NCI-H2196 treated with DMSO at 0.1 percent for 48 hours (cell line): ENCODE results near the gene TCTN1.

Experiments used
- DNase-seq: peaks from one replicate; lab custom pipeline; 2025; ENCODE audit not compliant: unreplicated experiment; lab: John Stamatoyannopoulos, UW

TCTN1 gene

DNA sequence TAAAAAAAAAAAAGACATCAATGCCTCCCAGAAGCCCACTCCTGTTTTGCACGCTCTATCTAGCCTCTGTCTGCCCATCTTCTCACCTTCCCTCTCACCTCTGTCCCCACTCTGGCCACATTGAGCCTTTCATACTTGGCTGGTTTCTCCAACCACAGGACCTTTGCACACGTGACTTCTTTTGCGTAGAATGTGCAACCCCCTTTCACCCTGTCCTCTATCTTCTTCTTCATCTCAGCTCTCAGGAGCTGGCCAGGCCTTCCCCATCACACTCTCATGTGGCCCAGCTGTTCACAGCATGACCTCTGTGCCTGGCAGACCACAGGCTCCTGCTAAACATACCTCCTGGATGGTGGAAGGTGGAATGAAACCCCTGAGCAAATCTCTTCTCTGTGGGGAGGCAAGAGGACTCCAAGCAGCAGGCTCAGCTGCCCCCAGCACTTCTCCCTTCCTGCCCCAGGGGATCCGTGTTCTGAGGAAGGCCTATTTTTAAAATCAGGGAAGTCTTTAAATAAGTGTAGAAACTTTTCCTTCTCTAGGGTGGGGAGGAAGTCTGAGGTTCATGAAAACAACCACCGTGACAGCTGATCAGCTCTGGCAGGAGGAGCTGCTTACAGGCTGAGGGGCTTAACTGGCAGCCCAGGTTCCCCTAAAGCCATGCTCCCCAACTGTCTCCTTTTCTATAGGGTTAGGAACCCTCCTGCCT, 63.4 kb downstream of the TCTN1 start:
- DNase-seq = no peak

DNA sequence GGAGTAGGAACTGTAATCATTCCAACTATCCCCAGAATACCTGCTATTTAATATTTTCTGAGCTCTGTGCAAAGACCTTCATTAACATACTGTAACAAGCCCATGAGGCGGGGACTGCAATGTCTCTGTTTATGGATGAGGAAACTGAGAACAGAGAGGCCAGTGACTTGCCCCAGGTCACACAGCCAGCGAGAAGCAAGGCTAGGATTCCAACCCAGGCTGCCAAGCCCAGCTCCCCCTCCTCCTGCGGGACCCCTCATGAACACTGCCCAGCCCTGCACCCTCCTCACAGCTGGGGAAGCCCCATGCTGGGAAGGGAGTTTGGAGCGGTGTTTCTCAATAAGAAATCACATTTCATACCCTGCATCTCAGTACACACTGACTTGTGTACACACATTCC, 64.1 kb downstream of the TCTN1 start:
- no peak for DNase-seq

DNA sequence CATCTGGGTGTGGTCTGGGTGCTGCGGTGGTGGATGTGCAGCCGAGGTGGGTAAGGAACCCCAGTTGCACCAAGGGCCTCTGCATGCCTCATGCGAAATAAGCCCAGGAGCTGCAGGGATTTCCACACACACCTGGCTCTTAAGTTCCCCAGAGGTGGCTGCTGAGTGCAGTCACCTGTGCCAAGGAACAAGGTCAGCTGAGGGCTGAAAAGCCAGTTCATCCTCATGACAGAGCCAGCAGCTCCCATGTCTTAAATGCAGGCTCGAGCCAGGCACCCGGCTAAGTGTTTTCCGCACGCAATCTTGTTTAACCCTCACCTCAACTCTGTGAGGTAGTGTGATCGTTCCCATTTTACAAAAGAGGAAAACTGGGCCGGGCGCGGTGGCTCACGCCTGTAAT, 65.3 kb downstream of the TCTN1 start:
- no peak for DNase-seq

DNA sequence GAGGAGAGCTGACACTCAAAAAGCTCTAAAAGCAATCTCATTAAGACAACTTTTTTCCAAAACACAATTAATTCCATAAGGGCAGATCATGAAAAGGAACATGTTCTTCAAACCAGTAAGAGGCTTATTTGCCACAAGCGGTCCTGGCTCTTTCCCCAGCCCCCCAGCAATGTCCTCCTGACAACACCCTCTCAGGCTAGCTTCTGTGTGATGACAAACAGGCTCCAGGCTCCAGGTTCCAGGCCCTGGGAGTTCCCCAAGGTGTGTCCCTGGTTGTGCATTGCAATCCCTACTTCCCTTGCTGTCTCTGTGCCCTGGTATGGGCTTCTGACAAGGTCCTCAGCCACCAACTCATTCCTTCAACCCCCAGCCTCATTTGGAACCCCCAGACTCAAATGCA, 66.1 kb downstream of the TCTN1 start:
- DNase-seq = no peak

DNA sequence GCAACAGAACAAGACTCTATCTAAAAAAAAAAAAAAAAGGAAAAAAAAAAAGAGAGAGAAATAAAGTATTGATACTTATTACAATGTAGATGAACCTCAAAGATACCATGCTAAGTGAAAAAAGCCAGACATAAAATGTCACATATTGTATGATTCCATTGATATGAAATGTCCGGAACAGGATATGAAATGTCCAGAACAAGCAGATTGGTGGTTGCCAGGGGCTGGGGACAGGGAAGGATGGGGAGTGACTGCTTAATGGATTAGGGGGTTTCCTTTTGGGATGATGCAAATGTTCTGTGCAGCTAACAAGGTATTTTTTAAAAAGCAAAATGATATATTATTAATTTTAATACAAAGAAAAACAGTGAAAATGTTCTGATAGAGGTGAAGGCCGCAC, 70.0 kb downstream of the TCTN1 start:
- no peak for DNase-seq

DNA sequence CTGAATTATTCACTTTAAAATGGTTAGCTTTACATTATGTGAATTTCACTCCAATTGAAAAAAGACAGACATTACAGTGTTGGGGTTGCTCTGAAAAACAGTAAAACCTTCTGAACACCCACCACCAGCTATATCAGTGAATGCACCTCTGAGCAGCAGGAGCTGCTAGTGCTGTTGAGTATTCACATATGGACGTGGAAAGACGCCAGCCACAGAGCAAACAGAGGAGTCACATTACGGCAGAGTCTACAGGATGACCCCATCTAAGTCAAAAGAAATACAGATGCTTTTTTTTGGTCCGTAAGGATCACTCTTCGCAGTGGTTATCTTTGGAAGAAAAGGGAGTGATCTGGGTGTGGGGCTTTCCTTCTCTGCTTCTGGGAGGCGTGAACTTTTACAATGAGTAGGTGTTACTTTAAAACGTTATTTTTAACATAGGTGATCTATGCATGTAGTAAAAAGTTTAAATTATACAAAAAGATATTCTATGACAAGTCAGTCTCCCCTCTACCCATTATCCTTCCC, 70.4 kb downstream of the TCTN1 start:
- no peak for DNase-seq

DNA sequence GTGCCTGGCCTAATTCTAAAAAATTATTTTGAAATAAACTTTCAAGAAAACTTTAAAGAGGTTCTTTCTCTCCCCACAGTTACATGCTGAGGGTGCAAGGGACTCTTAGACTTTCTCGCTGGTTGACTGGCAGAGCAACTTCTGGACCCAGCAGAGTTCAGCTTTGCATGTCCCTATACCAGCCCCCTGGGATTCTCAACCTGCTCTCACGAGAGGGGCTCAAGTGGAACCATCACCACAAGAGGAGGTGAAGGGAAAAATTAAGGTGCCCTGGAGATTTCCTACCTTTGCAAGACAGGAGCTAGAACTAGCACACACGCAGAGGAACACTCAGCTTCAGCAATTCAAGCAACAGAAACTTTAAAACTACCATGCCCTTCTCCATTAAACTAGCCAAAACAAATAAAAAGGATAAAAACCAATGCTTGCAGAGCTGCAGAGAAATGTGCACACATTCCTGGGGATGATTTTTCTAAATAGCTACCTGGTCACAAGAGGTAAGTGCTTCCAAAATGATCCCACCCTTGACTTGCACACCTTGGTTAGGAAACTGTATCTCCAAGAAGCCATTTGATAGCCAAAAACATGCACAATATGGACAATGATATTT, 72.5 kb downstream of the TCTN1 start:
- no peak for DNase-seq

DNA sequence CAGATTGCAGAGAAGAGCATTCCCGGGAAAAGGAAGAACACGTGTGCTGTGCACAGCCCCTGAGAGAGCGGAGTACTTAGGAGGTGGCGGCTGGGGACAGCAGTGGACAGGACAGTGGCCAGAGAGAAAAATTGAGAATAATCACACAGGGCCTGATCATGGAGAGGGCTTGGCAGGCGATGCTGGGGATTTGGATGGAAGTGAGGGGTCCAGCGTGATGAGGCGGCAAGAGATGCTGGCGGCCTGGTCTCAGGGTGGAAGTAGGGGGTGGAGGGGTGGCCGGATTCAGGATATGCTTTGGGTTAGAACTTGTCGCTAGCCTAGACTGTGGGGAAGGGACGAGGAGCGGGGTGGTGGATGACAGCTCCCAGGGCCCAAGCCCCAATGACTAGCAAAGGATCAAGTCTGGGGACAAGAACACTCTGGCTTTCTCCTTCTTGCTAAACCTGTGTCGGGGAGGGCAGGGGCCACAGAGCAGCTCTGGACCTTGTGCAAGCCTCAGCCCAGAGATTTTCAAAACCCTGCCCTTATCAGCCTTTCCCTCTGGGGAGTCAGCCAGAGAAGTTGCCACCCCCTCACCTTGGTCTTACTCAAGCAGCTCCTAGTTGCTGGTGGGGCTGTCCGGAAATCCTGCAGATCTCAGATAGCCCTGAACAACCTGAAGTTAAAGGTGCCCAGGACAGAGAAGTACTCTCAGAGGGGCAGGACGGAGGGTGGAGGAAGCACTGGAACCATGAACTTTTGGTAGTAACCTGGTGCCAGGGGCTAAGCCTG, 73.7 kb downstream of the TCTN1 start:
- DNase-seq = no peak

DNA sequence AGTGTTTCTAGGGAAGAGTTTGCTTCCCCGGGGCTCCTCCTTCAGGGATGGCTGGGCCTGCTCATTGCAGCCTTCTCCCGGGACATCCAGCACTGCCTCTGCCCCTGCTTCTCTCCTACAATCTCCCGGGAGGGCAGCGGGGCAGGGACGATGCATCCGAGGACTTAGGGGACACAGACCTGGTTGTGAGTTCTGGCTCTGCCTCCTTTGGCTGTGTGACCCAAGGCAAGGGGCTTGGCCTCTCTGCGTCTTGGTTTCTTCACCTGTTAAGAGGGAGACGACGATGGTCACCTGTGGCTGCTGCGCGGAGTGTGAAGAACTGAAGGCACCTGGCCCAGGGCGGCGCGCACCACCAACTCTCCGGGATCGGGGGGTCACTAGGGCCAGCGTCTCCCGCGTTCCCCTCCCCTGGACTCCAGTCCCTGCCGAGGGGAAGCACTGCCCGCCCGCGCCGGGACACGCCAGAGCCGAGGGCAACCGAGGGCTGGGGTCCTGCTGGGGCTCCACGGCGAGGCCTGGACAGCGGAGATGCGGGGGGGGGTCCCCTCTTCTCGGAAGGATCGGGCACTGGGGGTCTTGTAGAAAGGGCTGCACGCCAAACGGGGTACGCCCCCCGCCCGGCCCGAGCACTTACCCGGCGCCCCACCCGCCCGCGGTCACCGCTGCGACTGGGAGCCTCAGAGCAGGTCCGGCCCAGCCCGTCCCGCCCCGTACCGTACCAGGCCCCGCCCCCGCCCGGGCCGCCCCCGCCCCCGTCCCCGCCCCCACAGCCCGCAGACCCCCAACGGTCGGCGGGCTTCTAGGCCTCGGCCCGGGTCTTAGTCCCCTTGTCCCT, 74.7 kb downstream of the TCTN1 start, which contains the start of gene HVCN1:
Gene HVCN1, minus strand, starts transcription at position 670 of the 835 bp plus-strand sequence. CDS start 5,870 bp downstream, outside the sequence.
- no peak for DNase-seq

DNA sequence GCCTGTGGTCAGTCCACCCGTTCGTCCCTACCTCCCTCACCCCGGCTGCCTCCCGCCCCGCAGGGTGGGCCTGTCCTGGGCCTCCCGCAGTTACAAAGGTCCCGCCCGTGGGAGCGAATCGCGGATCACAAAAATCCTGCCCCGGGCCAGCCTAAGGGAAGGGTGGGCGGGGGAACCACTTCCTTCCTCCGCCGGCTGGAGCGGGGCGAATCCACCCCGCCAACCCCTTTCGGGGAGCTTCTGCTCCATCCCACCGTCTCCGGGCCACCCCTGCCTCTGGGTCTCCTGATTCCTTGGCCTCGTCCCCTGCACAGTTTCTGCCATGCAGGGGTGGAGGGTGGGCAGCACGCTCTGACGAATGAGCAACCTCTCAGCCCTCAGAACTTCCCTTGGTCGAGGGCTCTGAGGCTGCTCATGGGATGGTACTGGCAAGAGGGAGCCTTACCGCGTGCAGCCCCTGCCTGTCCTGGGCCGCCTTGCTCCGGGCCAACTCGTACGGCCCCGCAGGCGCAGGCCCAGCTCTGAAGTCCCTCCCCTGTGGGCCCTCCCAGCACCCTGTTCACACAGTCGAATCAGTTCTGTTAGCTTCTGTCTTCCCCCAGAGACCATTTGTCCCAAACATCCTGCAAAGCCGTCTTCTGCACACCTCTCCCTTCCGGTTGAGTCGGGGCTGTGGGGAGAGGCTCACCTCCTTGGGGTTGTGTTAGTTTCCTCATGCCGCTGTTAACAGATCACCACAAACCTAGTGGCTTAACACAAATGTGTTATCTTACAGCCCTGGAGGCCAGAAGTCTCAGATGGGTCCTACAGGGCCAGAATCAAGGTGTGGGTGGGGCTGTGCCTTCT, 75.6 kb downstream of the TCTN1 start:
- DNase-seq = no peak

DNA sequence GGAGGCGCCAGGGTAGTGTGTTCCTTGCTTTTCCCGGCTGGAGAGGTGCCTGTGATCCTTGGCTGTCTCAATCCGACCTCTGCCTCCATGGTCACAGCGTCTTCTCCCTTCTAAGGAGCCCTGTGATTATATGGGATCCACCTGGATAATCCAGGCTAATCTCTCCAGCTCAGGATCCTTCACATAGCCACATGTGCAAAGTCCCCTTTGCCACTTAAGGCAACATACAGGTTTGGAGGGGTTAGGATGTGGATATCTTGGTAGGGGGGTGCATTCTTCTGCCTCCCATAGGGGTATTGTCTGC, 76.2 kb downstream of the TCTN1 start:
- DNase-seq = no peak

DNA sequence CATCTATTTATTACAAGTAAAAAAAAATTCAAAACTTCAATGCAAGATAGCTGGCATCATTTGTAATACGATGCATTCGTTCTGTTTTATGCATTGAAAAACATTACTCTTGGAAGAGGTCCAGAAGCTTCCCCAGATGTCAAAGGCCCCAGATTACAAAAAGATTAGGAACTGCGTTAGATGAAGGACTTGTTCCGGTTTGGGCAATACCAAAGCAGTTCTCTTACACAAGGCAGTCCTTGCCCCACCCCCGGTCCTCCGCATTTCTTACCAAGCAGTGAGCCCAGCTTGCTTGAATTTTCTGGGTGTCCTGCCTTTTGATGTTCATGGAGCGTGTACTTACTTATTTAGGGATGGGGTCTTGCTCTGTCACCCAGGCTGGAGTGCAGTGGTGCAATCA, 79.8 kb downstream of the TCTN1 start:
- DNase-seq = no peak

DNA sequence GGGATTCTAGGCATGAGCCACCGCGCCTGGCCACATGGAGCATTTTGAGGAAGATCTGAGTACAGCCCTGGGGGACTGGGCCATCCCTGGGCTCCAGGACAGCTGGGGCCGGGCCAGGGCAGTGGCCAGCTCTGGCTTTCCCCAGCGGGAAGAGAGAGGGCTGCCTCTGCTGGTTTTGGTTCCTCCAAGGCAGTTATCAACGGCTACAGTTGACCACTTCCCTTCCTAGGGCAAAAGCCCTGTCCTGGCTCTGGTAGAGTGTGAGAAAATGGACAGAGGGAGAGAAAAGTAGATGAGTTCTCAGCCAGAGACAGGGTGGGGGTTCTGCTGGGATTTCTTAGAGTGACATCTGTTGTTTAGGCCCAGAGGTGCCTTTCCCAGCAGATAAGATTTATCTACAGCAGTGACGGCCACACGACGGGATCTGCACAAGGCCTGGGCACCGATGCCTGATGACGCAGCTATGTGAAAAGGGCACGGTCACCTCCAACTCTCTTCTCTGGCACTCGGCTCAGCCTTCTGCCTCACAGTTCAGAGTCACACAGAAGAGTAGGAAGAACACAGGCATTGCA, 80.5 kb downstream of the TCTN1 start:
- DNase-seq = no peak

DNA sequence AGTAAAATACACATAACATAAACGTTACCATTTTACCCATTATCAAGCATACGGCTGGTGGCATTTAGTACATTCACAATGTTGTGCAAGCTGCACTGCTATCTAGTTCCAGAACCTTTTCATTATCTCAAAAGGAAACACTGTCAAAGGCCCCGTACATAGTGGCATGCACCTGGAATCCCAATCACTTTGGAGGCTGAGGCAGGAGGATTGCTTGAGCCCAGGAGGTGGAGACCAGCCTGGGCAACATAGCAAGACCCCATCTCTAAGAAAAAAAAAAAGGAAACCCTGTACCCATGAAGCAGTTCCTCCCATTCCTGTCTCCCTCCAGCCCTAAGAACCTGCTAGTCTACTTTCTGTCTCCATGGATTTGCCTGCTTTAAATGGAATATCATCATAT, 82.4 kb downstream of the TCTN1 start:
- DNase-seq = no peak

DNA sequence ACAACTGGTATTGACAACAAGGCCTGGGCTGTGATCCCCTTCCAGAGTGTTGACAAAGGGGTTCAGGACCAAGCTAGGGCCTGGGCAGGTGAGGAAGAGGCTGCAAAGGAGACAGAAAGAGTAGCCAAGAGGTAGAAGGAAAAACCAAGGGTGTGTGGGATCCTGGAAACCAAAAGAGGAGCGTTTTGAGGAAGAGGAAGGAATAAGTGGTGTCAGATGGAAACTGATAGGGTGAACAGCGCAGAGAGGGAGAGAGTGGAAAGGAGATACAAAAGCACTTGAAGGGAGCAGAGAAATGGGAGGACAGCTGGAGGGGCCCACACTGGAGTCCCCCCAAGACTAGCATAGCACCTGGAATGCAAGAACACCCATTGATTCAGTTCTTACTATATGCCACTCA, 83.3 kb downstream of the TCTN1 start:
- no peak for DNase-seq

DNA sequence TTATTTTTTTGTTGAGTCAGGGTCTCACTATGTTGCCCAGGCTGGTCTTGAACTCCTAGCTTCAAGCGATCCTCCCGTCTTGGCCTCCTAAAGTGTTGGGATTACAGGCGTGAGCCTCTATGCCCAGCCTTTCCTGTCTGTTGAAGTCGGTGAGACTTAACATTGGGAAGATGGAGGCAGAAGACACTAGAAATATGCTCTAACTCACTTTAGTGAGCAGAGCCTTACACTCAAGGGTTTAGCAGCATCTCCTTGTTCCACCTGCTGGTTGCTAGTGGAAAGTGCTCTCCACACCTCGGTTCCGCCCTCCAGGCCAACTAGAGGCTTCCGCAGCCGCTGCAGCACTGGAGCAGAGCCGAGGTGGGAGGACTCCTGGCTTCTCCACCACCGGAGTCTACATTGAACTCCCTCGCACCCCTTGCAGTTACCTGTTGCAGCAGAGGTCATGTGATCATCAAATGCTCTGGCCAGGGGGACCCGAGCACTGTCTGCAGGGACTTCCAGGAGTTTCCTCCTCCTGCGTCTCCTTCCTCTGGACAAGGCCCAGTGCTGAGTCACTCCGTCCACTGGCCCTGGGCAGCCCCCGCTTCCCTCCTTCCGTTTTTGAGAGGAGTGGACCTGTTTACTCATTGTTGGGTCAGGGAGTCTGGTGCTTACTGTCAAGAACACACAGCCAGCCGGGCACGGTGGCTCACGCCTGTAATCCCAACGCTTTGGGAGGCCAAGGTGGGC, 84.4 kb downstream of the TCTN1 start:
- peak; percentile 25 for DNase-seq
